NCI-H2227 treated with DMSO at 0.1 percent for 48 hours (cell line): Measurements from ENCODE around the gene CNTN4.

Experiments
- DNase-seq: peaks from one replicate; lab custom pipeline; 2025; lab: John Stamatoyannopoulos, UW

The CNTN4 gene

DNA sequence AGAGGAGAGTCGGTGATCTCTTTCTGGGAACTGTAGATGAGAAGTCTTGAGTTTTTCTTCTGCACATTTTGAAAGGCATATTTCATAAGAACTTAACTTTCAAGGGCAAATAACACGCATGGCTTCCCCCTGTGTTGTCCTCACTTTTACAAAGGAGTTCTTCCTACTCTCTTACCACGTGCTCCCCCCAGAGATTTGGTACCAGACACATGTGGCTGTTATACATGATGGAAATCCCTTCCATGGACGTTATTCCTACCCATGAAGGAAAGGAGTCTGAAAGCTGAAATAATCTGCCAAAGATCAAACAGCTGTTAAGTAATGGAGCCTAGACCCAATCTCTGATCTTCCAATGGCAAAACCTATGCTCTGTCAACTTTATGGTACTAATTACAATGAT, 1007.1 kb downstream of the CNTN4 start:
- no peak for DNase-seq

DNA sequence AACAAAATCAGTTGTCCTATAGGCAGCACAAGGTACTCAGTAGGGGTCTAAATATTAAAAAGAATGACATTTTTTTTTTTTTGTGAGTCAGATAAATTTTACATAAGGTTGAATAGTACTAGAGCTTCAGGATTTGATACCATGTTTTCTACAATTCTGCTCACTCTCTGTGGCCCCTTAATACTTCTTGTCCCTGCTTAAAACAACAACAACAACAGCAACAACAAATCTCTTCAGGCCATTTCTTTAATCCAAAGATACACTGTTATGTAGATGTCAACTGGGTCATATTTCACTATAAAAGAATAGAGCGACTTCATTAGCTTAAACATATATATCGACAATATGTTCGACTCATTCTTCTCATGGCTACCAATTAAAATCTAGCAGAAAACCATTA, 1008.5 kb downstream of the CNTN4 start:
- DNase-seq: no peak
